Stimulated activated CD8-positive, alpha-beta memory T cell treated with anti-CD3 and anti-CD28 coated beads, Interleukin-12 subunit alpha, Interleukin-12 subunit beta, amount 100 ng/mL, for 4 hours (primary cell): ENCODE measurements around the gene TTLL8.

ENCODE experiments used
- DNase-seq: peaks from one replicate; pipeline ENCODE4 v3.0.0-alpha.2; 2020; ENCODE audit warnings: low read depth

TTLL8 gene

GRCh38 chr22:50041361-50042065 is 16.6 kb downstream of the TTLL8 start:
- no peak for DNase-seq

DNA sequence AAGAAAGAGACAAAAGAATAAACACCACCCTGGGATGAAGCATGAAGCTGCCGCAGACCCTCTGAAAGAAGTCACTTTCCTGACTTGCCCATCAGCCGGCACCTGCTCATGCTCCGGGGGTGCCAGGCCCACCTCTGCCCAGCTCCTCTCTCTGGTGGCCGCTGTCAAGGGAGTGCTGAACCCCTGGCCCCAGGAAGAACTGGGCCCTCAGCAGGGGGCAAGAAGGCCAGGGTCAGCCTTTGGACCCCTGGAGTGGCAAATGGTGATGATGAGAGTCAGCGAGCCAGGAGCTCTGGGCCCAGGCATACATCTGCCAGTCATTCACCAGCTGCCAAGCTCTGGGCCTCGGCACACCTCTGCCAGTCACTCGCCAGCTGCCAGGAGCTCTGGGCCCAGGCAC is 17.4 kb downstream of the TTLL8 start:
- DNase-seq = no peak

DNA sequence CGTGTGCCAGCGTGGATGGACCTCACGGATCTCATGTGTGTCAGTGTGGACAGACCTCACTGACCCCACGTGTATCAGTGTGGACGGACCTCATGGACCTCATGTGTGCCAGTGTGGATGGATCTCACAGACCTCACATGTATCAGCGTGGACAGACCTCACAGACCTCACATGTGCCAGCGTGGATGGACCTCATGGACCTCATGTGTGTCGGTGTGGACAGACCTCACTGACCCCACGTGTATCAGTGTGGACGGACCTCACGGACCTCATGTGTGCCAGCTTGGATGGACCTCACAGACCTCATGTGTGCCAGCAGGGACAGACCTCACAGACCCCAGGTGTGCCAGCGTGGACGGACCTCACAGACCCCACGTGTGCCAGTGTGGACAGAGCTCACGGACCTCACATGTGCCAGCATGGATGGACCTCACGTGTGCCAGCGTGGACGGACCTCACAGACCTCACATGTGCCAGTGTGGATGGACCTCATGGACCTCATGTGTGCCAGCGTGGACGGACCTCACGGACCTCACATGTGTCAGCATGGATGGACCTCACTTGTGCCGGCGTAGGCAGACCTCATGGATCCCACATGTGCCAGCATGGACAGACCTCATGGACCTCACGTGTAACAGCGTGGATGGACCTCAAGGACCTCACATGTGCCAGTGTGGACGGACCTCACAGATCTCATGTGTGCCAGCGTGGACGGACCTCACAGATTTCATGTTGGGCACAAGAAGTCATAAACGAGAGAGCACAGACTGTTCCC is 18.2 kb downstream of the TTLL8 start:
- DNase-seq = no peak

DNA sequence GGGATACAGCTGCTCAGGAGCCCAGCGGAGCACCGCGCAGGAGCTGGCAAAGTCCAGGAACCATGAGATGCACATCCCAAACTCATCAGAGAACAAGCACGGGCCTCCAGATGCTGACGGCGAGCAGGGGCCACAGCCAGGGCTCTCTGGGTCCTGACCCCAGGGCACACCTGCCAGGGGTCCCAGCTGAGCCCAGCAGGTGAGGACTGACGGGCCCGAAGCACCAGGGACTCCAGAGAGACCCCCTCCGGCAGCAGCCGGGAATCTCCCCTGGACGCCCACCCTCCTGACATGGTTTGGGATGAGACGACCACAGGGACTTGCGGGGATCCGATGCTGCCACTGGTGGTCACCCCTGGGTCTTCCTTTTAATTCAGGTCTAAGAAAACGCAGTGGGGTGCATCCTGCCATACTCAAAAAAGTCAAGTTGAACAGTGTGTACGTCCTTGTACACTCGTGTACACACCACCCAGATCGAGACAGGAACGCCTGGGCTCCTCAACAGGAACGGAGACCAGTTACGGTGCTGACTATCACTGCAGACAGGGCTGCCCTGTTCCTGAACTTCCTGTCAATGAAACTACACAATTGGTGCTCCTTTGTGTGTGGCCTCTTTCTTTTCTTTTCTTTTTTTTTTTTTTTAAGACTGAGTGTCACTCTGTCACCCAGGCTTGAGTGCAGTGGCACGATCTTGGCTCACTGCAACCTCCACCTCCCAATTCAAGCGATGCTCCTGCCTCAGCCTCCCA is 21.9 kb downstream of the TTLL8 start:
- DNase-seq = no peak

GRCh38 chr22:50035131-50035881 is 22.8 kb downstream of the TTLL8 start:
- DNase-seq = no peak

DNA sequence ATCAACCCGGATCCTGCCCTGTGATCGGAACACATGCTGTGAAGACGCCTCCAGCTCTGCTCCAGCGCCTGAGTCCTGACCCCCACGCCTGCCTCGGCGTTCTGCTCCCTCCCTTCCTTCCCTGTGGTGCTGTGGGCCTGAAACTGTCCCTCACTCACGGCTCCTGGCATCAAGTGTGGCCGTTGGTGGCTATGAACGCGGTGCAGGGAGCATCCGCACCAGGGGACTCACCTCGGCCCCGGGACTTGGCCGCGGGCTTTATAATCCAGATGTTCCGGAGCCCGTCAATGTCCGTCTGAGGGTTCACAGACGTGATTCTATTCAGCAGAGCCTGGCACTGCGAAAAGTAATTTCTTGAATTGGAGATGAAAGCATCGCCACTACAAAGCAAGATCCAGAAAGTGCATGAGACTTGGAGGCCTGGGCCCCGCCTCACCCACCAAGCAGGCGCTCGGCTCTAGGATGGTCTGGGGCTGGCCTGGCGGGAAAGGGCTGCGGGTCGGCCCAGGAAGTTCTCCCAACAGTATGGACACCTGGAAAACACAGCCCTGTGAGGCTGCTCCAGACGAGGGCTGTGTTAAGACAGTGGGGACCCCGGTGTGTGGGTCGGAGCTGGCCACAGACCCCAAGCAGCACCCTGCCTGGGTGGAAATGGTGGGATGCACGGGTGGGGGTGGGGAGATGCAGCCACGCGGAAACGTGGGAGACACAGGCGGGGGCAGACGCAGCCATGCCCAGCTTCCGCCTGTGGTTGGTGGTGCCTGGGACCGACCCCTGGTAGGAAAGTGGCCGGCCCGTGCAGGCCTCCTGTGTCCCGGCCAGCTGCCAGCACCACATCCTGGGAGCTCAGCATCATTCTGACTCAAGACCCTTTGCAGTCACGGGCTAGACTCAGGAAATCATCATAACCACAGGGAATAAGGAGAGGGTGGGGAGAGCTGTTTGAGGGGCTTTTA is 23.7 kb downstream of the TTLL8 start:
- DNase-seq = no peak

- DNase-seq = no peak
Measured at GRCh38 chr22:50032941-50033601, 25.0 kb downstream of the TTLL8 start.

GRCh38 chr22:50032109-50032871 is 25.8 kb downstream of the TTLL8 start:
- no peak for DNase-seq

DNA sequence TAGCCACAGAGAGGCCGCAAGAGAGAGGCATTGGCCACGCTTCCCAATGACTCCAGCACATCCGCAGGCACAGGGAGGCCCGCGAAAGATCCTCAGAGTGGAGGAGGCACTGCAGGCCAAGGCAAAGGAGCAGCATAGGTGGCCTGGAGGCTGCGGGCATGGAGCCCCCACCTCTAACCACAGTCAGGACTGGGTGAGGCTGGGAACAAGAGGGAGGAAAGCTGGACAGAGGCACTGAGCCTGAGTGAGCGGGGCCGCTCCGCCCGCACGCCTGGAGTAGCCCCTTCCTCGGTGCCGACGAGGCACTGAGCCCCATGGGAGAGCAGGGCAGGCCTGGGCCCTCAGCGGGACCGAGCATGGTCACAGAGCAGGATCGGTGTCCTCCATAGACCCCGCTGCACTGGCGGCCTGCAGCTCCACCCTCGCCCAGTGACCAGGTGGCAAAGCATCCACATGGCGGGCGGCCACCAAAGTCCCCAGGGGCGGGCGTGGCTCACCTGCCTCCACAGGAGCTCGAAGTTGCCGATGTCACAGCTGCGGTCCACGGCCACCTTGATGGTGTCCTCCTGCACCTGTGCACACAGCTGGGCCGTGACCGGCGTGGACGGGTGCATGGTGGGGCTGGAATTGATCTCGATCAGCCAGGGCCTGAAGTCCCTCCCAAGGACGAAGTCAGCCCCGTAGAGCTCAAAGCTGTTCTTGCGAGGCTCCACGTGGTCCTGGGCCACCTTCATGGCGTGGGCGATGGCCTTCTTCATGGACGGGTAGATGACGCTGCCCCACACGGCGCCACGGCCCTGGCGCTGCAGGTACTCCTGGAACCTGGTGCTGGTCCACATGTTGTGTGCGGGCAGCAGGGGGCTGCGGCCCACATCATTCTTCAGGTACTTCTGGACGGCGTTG is 26.7 kb downstream of the TTLL8 start:
- DNase-seq = no peak

- peak; percentile 68 for DNase-seq
Measured at GRCh38 chr22:50030297-50031188, 27.6 kb downstream of the TTLL8 start.

DNA sequence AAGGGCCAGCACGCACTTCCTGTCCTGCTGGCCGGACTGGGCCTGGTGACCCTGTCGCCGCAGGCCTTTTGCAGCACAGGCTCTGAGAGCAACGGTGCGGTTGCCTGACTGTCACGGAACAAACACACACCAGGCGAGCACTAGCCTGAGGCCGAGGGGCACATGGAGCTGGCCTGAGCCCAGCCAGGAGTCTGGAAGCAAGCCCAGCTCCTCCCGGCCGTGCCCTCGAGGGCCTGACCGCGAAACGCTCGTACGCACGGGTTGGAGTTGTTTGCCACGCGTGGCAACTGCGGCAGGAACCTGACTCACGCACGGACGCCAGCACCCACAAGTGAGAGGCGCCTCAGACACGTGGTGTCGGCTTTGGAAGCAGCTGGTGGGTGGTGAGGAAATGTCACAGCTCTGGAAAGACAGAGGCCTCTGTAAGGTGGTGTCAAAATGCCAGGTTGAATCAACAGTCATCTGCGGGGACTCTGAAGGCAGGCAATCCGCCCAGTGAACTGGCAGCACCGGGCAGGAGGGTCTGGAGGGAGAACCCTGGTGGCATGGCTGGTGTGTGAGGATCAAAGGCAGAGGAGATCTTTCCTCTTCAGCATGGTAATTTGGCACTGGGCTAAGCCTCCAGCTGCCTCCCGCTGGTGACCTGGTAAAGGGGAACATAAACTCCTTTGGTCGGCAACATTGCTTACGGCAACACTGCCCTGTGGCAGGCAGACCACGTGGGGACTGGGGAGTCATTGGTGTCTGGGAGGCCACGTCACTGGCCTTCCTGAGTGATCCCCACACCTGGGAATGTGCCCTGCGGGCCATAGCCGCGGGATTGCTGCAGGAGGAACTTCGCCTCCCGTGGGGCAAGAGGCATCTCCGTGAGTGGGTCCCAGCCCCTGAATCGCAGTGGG is 30.2 kb downstream of the TTLL8 start:
- DNase-seq = peak; percentile 55

- DNase-seq = no peak
Measured at GRCh38 chr22:50025993-50026392, 32.1 kb downstream of the TTLL8 start.

- DNase-seq = no peak
Measured at GRCh38 chr22:50022171-50022819, 35.8 kb downstream of the TTLL8 start.

GRCh38 chr22:50020606-50021005 is 37.5 kb downstream of the TTLL8 start:
- no peak for DNase-seq

GRCh38 chr22:50019316-50019715 is 38.8 kb downstream of the TTLL8 start:
- no peak for DNase-seq
